ENCODE data around the gene PLEKHG2.

- TF ChIP-seq CTCF (conservative IDR thresholded peaks at IDR 0.05 in 1 of 2, IDR thresholded peaks at IDR 0.05 in 1 of 2; ENCODE audit: low read depth in 1 of 2, low read length in 2 of 2): no peak
- no peak for TF ChIP-seq EZH2 (IDR thresholded peaks at IDR 0.05; ENCODE audit: low read length, missing control alignments)
These were observed 12.4 kb upstream of the PLEKHG2 start for GRCh38 chr19:39400061-39400460.
